C4-2B (cell line): Measurements from ENCODE around the gene TOX2.

ENCODE experiments used
- H3K27ac ChIP-seq: fragments of 450-650 bp; 2 replicates; pipeline ENCODE4 v1.5.1; 2017
- ZFX ChIP-seq: fragments of 450-650 bp; IDR thresholded peaks from 2 replicates; pipeline ENCODE4 v1.6.1; 2017
- TF ChIP-seq, protein P1 (sequence below): fragments of 450-650 bp; conservative IDR thresholded peaks from 2 replicates; pipeline ENCODE4 v1.5.1; 2017; ENCODE audit warnings: mild to moderate bottlenecking

Gene TOX2

DNA sequence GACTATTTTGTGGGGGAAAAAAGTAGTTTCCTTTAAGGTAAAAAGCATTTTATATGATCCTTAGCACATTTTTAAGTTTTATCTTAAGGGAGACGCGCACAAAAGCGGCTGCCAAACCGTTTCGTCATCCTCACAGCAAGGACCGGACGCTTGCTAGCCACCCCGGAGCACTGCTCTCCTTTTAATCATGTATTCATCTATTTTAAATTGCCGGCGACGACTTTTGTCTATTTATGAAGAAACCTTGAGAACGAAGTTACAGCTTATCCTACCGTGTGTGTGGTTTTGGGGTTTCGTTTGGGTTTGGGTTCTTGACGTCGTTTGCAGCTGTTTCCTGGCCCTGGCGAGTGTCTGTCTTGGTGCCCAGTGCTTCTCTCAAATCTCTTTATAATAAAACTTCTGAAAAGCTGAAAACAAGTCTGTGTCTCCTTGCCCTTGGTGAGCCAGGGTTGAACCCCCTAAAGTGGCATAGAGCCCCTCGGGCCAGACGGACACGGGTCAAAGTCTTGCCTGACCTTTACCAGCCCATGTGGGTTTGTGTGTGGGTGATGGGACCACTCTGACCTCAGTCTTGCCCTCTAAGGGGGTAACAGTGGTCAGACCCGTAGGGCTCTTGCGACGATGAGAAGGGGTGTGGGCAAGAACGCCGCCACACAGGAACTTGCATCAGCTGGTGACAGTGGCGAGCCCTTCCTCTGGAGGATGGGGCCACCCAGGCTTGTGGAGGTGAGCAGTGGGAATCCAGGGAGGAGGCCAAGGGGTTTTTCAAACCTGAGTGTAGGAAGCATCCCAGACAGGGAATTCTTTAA, 154.8 kb downstream of the TOX2 start:
- TF ChIP-seq ZFX: no peak
- TF ChIP-seq, protein P1, sequence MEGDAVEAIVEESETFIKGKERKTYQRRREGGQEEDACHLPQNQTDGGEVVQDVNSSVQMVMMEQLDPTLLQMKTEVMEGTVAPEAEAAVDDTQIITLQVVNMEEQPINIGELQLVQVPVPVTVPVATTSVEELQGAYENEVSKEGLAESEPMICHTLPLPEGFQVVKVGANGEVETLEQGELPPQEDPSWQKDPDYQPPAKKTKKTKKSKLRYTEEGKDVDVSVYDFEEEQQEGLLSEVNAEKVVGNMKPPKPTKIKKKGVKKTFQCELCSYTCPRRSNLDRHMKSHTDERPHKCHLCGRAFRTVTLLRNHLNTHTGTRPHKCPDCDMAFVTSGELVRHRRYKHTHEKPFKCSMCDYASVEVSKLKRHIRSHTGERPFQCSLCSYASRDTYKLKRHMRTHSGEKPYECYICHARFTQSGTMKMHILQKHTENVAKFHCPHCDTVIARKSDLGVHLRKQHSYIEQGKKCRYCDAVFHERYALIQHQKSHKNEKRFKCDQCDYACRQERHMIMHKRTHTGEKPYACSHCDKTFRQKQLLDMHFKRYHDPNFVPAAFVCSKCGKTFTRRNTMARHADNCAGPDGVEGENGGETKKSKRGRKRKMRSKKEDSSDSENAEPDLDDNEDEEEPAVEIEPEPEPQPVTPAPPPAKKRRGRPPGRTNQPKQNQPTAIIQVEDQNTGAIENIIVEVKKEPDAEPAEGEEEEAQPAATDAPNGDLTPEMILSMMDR: no peak
- H3K27ac ChIP-seq: no peak overlapping the region

DNA sequence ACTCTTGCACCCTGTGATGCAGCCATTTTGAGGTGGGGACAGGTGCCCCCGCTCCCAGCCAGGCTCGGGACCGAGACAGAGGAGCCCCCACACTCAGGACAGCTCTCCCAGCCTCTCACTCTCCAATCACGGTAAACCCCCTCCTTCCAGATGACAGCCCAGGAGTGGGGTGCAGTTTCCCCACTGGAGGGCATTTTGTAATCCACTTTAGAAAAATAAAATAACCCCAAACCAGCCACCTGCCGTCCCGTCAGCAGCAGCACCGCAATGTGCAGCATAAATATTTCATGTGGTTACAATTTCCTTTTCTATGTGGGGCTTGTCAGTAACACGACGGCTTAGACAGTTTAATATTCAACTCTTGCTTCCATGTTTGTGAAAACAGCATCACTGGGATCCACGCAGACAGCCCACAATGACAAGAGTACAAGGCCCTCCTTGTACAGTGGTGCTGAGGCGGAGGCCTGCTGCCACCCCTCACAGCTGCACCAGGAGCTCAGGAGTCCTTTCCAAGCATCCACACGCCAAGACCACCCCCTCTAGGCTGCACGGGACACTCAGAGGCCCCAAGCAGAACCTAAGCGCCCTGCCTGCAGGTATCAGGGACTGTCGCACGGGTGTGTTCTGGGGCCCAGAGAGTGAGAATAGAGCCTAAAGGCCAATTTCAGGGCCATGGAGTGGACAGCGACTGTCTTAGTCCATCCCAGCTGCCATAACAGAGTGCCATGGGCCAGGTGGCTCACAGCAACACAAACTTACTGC, 155.7 kb downstream of the TOX2 start:
- TF ChIP-seq, protein P1: no peak
- TF ChIP-seq ZFX: no peak
- H3K27ac ChIP-seq: no peak overlapping the region

GRCh38 chr20:44071057-44071456, 156.4 kb downstream of the TOX2 start:
- TF ChIP-seq ZFX: no peak
- TF ChIP-seq, protein P1: no peak
- no peak overlapping the region for H3K27ac ChIP-seq

GRCh38 chr20:44071526-44072111, 157.0 kb downstream of the TOX2 start:
- TF ChIP-seq, protein P1: no peak
- TF ChIP-seq ZFX: no peak
- H3K27ac ChIP-seq: no peak overlapping the region

DNA sequence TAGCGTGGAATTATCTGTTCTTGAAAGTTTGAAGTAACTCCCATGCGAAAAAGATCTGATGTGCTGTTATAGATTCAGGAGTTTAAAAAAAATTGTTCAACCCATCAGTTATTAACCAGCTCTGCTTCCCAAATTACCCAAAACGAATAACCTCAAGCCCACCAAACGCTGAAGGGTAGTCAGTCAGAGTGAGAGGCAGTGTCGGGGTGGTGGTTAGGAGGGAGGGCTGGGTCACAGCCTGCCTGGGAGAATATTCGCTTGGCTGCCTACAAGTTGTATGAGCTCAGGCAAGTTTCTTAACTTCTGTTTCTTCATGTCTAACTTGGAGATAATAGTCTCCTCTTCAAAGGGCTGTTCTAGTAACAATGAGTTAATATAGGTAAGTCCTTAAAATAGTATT, 157.7 kb downstream of the TOX2 start:
- TF ChIP-seq, protein P1: no peak
- TF ChIP-seq ZFX: no peak

DNA sequence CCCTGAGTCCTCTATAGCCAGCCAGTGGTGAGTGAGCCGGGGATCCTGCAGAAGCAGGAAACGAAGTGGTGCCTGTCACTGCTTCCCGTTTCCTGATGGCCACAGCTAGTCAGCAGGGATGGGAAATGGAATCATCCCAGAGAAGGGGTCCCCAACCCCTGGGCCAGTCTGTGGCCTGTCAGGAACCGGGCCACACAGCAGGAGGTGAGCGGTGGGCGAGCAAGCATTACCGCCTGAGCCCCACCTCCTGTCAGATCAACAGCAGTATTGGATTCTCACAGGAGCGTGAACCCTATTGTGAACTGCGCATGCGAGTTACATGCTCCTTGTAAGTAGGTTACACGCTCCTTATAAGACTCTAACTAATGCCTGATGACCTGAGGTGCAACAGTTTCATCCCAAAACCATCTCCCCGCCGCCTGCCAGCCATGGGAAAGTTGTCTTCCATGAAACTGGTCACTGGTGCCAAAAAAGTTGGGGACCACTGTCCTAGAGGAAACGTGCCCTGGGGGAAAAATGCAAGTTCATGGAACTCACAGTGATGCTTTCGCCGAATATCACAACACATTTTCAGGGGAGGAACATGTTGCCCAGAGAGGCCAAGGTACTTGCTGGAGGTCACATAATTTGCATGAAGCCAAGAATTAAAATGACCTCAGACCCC, 158.5 kb downstream of the TOX2 start:
- H3K27ac ChIP-seq: no peak overlapping the region

More for the DNA sequence above, 157.7 kb downstream of the TOX2 start:
- H3K27ac ChIP-seq: no peak overlapping the region

More for the DNA sequence above, 158.5 kb downstream of the TOX2 start:
- TF ChIP-seq, protein P1: no peak
- TF ChIP-seq ZFX: no peak
